NCI-H2196 (cell line): ENCODE results near the gene LARP4.

Experiments used
- DNase-seq: peaks from one replicate; lab custom pipeline; 2025; ENCODE audit not compliant: unreplicated experiment; lab: John Stamatoyannopoulos, UW

LARP4 gene

DNA sequence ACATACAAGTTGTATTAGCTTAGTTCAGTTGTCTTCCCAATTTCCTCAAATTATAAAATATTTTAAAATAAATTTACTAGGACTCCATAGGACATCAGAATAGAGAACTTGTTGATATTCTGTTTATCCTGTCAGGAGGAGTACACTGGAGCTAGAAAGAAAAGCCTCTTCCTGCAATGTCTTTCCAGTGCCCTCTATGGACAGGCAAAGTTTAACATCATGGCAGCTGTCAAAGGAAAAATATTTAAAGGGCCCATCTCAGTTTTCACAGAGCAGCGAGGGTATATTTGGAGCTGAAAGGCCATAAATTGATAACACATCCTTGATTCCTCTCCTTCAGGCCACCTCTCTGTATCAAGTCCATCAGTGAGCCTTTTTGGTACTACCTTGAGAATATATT is 123.1 kb downstream of the LARP4 start:
- no peak for DNase-seq

DNA sequence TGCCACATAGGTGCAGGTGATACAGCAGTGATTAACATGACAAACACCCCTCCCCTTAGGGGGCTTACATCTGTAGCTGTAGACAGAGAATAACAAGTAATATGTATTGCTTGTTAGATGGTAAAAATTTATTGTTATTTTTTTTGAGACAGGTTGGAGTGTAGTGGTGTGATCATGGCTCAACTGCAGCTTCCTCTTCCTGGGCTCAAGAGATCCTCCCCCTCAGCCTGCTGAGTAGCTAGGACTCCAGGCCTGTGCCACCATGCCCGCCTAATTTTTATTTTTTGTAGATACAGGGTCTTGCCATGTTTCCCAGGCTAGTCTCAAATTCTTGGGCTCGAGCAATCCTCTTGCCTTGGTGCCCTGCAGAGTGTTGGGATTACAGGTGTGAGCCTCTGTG is 123.9 kb downstream of the LARP4 start:
- no peak for DNase-seq

DNA sequence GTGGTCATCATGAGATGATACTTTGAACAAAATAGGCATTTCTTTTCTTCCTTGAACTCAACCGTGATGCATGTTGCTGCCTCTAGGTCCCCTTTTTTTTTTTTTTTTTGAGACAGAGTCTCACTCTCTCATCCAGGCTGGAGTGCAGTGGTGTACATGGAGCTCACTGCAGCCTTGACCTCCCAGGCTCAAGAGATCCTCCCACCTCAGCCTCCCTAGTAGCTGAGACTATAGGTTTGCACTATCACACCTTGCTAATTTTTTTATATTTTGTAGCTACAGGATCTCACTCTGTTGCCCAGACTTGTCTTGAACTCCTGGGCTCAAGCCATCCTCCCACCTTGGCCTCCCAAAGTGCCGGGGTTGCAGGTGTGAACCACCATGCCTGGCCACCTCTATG is 124.7 kb downstream of the LARP4 start:
- no peak for DNase-seq

DNA sequence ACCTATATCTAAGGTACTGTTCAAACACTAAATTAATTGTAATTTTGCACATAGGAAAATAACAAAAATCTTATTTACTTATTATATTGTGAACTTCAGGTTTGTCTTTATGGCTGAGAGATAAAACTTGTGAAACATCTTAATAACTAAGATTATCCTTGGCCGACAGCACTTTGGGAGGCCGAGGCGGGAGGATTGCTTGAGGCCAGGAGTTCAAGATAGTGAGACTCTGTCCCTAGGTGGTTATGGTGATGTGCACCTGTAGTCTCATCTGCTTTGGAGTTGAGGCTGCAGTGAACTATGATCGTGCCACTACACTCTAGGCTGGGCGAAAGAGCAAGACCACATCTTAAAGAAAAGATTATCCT is 126.7 kb downstream of the LARP4 start:
- no peak for DNase-seq

DNA sequence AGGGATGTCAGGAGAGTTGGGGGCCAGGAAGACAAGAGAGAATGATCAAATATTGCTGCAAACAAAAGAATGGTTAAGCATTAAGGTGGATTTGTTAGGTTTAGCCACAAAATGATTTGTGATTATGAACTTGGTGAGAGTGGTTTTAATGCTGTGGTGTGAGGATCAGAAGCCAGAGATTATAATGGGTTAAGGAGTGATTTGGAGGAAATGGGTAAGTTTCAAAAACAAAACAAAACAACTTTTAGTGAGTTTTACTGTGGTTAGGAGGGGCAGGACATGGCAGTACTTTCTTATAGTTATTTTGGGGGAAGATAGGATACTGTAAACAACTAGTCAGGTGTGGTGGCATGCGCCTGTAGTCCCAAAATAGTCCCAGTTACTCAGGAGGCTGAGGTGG is 128.1 kb downstream of the LARP4 start:
- no peak for DNase-seq

DNA sequence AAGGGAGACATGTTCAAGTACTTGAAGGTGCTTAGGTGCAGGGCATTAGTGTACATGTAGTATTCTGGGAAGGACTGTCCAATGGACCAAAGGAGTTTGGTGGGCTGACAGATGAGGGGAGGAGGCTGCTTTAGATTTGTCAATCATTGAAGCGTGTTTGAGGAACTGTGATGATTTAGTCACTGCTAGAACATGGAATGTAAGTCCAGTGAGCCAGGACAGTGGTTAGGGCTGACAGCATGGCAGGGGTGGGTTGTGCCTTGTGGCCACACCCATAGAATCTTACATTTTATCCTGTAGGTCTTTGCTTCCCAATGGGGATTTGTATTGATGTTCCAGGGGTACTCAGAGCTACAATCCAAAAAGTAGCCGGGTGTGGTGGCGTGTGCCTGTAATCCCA is 128.7 kb downstream of the LARP4 start:
- no peak for DNase-seq
